Measurements from ENCODE around the gene PRSS50.

GRCh38 chr3:46756642-46757041, 39.0 kb upstream of the PRSS50 start:
- TF ChIP-seq POLR2A (IDR thresholded peaks at IDR 0.05) (no peak), CTCF (IDR thresholded peaks at IDR 0.05) (no peak)

All from body of pancreas (tissue), 4 donors.